Fibroblast of villous mesenchyme (primary cell): ENCODE results near the gene XDH. TPM values are rescaled to one million over a fixed set of nuclear protein-coding genes. Genes with fewer than 3 reads are reported as not detected.
A peak's percentile ranks its signal among the peaks of the same experiment; 100 is the strongest.

ENCODE experiments used
- DNase-seq: peaks from one replicate; pipeline ENCODE4 v3.0.0-alpha.2; 2010; ENCODE audit warnings: low read depth
- H3K4me3 ChIP-seq: 2 replicates; pipeline ENCODE4 v1.5.1; 2011; ENCODE audit warnings: low read depth, mild to moderate bottlenecking, low read length
- CTCF ChIP-seq: IDR thresholded peaks from 2 replicates; pipeline ENCODE4 v1.5.1; 2012; ENCODE audit warnings: low read depth, mild to moderate bottlenecking, low read length; ENCODE audit not compliant: insufficient read depth
- total RNA-seq: library from RNA; depleted of rRNA; stranded (reverse); fragments of >200 nt; gene quantifications from 2 replicates; pipeline ENCODE4 v1.2.3, GENCODE V29; 2012

The XDH gene
- total RNA-seq, 1 donor: 0.43 TPM

- TF ChIP-seq CTCF: no peak
- H3K4me3 ChIP-seq: no peak overlapping the region
- peak; percentile 12 for DNase-seq
Observed at GRCh38 chr2:31383471-31384153, 30.9 kb downstream of the XDH start.

GRCh38 chr2:31382452-31383120, 32.0 kb downstream of the XDH start:
- DNase-seq: no peak
- no peak overlapping the region for H3K4me3 ChIP-seq
- TF ChIP-seq CTCF: no peak

- TF ChIP-seq CTCF: no peak
- no peak overlapping the region for H3K4me3 ChIP-seq
- no peak for DNase-seq
Observed at GRCh38 chr2:31381601-31382000, 32.9 kb downstream of the XDH start.

- no peak for TF ChIP-seq CTCF
- no peak overlapping the region for H3K4me3 ChIP-seq
- DNase-seq: no peak
Observed at GRCh38 chr2:31380243-31380642, 34.3 kb downstream of the XDH start.

GRCh38 chr2:31379747-31380146, 34.8 kb downstream of the XDH start:
- no peak overlapping the region for H3K4me3 ChIP-seq
- no peak for DNase-seq
- no peak for TF ChIP-seq CTCF

GRCh38 chr2:31378791-31379501, 35.6 kb downstream of the XDH start:
- no peak for DNase-seq
- no peak overlapping the region for H3K4me3 ChIP-seq
- no peak for TF ChIP-seq CTCF
